HEK293 (cell line): ENCODE data around the gene KCNQ1.

Experiments used
- CTCF ChIA-PET: fragments of 350-600 bp; formaldehyde crosslinking; extraction: SDS; loops from one replicate; lab custom pipeline; 2021; ENCODE audit warnings: antibody characterized with exemption; lab: Yijun Ruan, JAX
- POLR2A ChIA-PET: fragments of 300-600 bp; formaldehyde crosslinking; extraction: SDS; loops from one replicate; lab custom pipeline; 2020; ENCODE audit warnings: antibody characterized with exemption, inconsistent platforms; lab: Yijun Ruan, JAX
- H3K27ac ChIP-seq: fragments of 200-500 bp; sonication (Bioruptor generic); 2 replicates; pipeline ENCODE4 v1.5.1; 2014; ENCODE audit warnings: low read depth, low read length, control low read depth, inconsistent platforms; ENCODE audit errors: extremely low read depth
- H3K36me3 ChIP-seq, 2 experiments: fragments of 200-500 bp in 1 of 2; sonication (Bioruptor generic) in 1 of 2; 1 replicate in 1 of 2; 2 replicates in 1 of 2; pipeline ENCODE4 v1.5.1; 2014 to 2017; ENCODE audit warnings: inconsistent platforms in 2 of 2, low read length in 2 of 2; ENCODE audit not compliant: control insufficient read depth in 2 of 2, insufficient read depth in 1 of 2
- H3K4me1 ChIP-seq: fragments of 200-500 bp; sonication (Bioruptor generic); 2 replicates; pipeline ENCODE4 v1.5.1; 2014; ENCODE audit warnings: mild to moderate bottlenecking, low read length, inconsistent platforms; ENCODE audit not compliant: control insufficient read depth, insufficient read depth
- H3K4me3 ChIP-seq: 2 replicates; pipeline ENCODE4 v1.5.1; 2011; ENCODE audit warnings: low read depth, mild to moderate bottlenecking, control low read depth, low read length, moderate library complexity
- H3K9me3 ChIP-seq: fragments of 200-500 bp; sonication (Bioruptor generic); 2 replicates; pipeline ENCODE4 v1.5.1; 2014; ENCODE audit warnings: low read depth, low read length, inconsistent platforms; ENCODE audit not compliant: control insufficient read depth, insufficient read depth
- CTCF ChIP-seq: fragments of 450-650 bp; formaldehyde crosslinking; IDR thresholded peaks from 2 replicates; pipeline ENCODE4 v1.5.1; 2016; ENCODE audit warnings: missing biosample characterization, missing genetic modification characterization
- GLIS2 ChIP-seq: fragments of 450-650 bp; formaldehyde crosslinking; IDR thresholded peaks from 2 replicates; pipeline ENCODE4 v1.5.1; 2016; ENCODE audit warnings: missing biosample characterization, missing genetic modification characterization
- MYNN ChIP-seq: fragments of 450-650 bp; formaldehyde crosslinking; IDR thresholded peaks from 2 replicates; pipeline ENCODE4 v1.5.1; 2016; ENCODE audit warnings: missing biosample characterization, missing genetic modification characterization, borderline replicate concordance
- PRDM1 ChIP-seq: fragments of 450-650 bp; formaldehyde crosslinking; IDR thresholded peaks from 2 replicates; pipeline ENCODE4; 2016; ENCODE audit warnings: missing biosample characterization, missing genetic modification characterization
- TRIM28 ChIP-seq: IDR thresholded peaks from 2 replicates; pipeline ENCODE4 v1.6.1; 2011; ENCODE audit warnings: low read length, control low read depth, borderline replicate concordance
- ZBTB48 ChIP-seq: fragments of 450-650 bp; formaldehyde crosslinking; IDR thresholded peaks from 2 replicates; pipeline ENCODE4 v1.5.1; 2016; ENCODE audit warnings: missing biosample characterization, missing genetic modification characterization
- ZFP37 ChIP-seq: fragments of 450-650 bp; formaldehyde crosslinking; IDR thresholded peaks from 2 replicates; pipeline ENCODE4 v1.5.1; 2016; ENCODE audit warnings: missing biosample characterization, missing genetic modification characterization
- ZFP69B ChIP-seq: fragments of 450-650 bp; formaldehyde crosslinking; IDR thresholded peaks from 2 replicates; pipeline ENCODE4 v1.5.1; 2016; ENCODE audit warnings: missing biosample characterization, missing genetic modification characterization
- ZIC2 ChIP-seq: fragments of 450-650 bp; formaldehyde crosslinking; IDR thresholded peaks from 2 replicates; pipeline ENCODE4 v1.5.1; 2016; ENCODE audit warnings: missing biosample characterization, missing genetic modification characterization
- ZNF140 ChIP-seq: fragments of 450-650 bp; formaldehyde crosslinking; IDR thresholded peaks from 2 replicates; pipeline ENCODE4 v1.5.1; 2016; ENCODE audit warnings: missing biosample characterization, missing genetic modification characterization
- ZNF146 ChIP-seq: fragments of 450-650 bp; formaldehyde crosslinking; IDR thresholded peaks from 2 replicates; pipeline ENCODE4 v1.5.1; 2016; ENCODE audit warnings: missing biosample characterization, missing genetic modification characterization
- ZNF184 ChIP-seq: fragments of 450-650 bp; IDR thresholded peaks from 2 replicates; pipeline ENCODE4 v1.5.1; 2018; ENCODE audit warnings: missing biosample characterization, mild to moderate bottlenecking, missing genetic modification characterization
- ZNF266 ChIP-seq: fragments of 450-650 bp; formaldehyde crosslinking; IDR thresholded peaks from 2 replicates; pipeline ENCODE4 v1.5.1; 2016; ENCODE audit warnings: missing biosample characterization, missing genetic modification characterization, low read depth
- ZNF292 ChIP-seq: fragments of 450-650 bp; formaldehyde crosslinking; IDR thresholded peaks from 2 replicates; pipeline ENCODE4 v1.5.1; 2016; ENCODE audit warnings: low read depth, missing biosample characterization, missing genetic modification characterization, borderline replicate concordance
- ZNF391 ChIP-seq: fragments of 450-650 bp; formaldehyde crosslinking; IDR thresholded peaks from 2 replicates; pipeline ENCODE4 v1.5.1; 2016; ENCODE audit warnings: low read depth, missing biosample characterization, missing genetic modification characterization, borderline replicate concordance
- ZNF501 ChIP-seq: fragments of 450-650 bp; formaldehyde crosslinking; IDR thresholded peaks from 2 replicates; pipeline ENCODE4 v1.5.1; 2016; ENCODE audit warnings: missing biosample characterization, missing genetic modification characterization
- ZNF513 ChIP-seq: fragments of 450-650 bp; IDR thresholded peaks from 2 replicates; pipeline ENCODE4 v1.5.1; 2018; ENCODE audit warnings: missing biosample characterization, missing genetic modification characterization
- ZNF530 ChIP-seq: fragments of 450-650 bp; formaldehyde crosslinking; IDR thresholded peaks from 2 replicates; pipeline ENCODE4 v1.5.1; 2016; ENCODE audit warnings: low read depth, missing biosample characterization, missing genetic modification characterization
- ZNF76 ChIP-seq: fragments of 450-650 bp; formaldehyde crosslinking; IDR thresholded peaks from 2 replicates; pipeline ENCODE4; 2016; ENCODE audit warnings: low read depth, missing biosample characterization, missing genetic modification characterization, borderline replicate concordance
- ZNF843 ChIP-seq: fragments of 450-650 bp; formaldehyde crosslinking; IDR thresholded peaks from 2 replicates; pipeline ENCODE4 v1.5.1; 2016; ENCODE audit warnings: missing biosample characterization, missing genetic modification characterization

KCNQ1 gene

DNA sequence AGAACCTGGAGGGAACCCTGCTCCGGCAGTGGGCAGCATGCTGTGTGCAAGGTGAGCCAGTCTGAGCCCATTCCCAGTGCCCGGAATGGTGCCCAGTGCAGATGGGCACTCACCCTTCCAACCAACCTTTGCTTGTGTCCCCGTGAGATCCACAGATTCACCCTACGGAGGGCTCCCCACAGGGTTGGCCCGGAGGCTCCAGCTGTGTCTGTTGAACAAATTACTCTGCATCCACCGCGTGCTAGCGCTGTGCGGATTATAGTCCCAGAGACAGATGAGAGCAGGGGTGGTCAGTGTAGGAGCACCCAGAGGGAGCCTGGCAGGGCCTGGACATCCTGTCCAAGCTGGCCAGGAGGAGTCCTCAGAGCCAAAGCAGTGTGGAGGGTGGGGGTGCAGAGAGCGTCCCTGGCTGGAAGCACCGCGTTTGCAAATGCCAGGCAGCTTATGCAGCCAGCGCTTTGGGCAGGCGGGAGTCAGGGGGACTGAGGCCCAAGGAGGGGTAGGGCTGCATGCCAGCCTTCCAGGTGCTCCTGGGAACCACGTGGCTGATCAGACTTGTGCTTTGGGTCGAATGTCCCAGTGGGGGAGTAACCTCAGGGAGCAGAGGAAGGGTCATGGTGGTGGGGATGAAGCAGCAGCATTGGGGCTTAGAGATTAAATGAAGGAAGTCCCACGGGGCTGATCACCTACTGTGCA lies 80.5 kb downstream of the KCNQ1 start:
- TF ChIP-seq MYNN (tag by site-specific recombination) (no peak), ZFP69B (tag by site-specific recombination) (no peak), ZNF843 (tag by site-specific recombination) (no peak), ZIC2 (tag by site-specific recombination) (peak; percentile 39; the same call in 1 of the 2 replicates), CTCF (tag by site-specific recombination) (no peak)
- TF ChIP-seq, all 188 proteins: peak for 1
- Histone ChIP-seq H3K9me3 (no peaks in the 10 kb centered on the region), H3K27ac (no peak overlapping the region), H3K36me3 (no peaks in the 10 kb centered on the region), H3K4me3 (no peak overlapping the region), H3K4me1 (no peaks in the 10 kb centered on the region)
- ChIA-PET POLR2A (no interaction called here), CTCF (interaction anchor here (0.9 kb wide), 1 partner anchor 369 kb away, joined by 3 read pairs; no protein-coding TSS in a partner anchor)

GRCh38 chr11:2525941-2526807 lies 81.4 kb downstream of the KCNQ1 start:
- POLR2A ChIA-PET = no interaction called here
- H3K36me3 ChIP-seq = no peaks in the 10 kb centered on the region
- H3K4me1 ChIP-seq = no peaks in the 10 kb centered on the region
- no peaks in the 10 kb centered on the region for H3K9me3 ChIP-seq
- H3K27ac ChIP-seq = no peak overlapping the region
- no peak overlapping the region for H3K4me3 ChIP-seq
- TF ChIP-seq ZNF146 (no peak), ZNF530 (tag by site-specific recombination) (no peak), ZBTB48 (no peak), ZFP37 (tag by site-specific recombination) (no peak), ZNF140 (tag by site-specific recombination) (no peak), ZNF266 (tag by site-specific recombination) (no peak), PRDM1 (tag by site-specific recombination) (no peak), GLIS2 (tag by site-specific recombination) (no peak), TRIM28 (no peak), ZNF513 (tag by site-specific recombination) (no peak), ZNF292 (no peak), ZNF391 (tag by site-specific recombination) (no peak), ZNF501 (tag by site-specific recombination) (no peak), ZNF184 (tag by site-specific recombination) (no peak), ZNF76 (tag by site-specific recombination) (no peak)
- CTCF ChIA-PET = interaction anchor here (1.1 kb wide), 1 partner anchor 82 kb away, joined by 3 read pairs; no protein-coding TSS in a partner anchor
